Esophagus muscularis mucosa (tissue), 3 donors: ENCODE measurements around the gene CNNM4.

ENCODE experiments used
- CTCF ChIP-seq, 3 experiments: fragments of 200-600 bp in 2 of 3; fragments of 450-650 bp in 1 of 3; sonication (generic) in 2 of 3; IDR thresholded peaks; one replicate each; pipeline ENCODE4 v1.5.1; 2017 to 2019; ENCODE audit warnings: antibody characterized with exemption in 3 of 3, mild to moderate bottlenecking in 2 of 3, moderate library complexity in 1 of 3
- EP300 ChIP-seq: sonication (generic); formaldehyde crosslinking; IDR thresholded peaks from one replicate; pipeline ENCODE4 v1.6.1; 2017; ENCODE audit warnings: antibody characterized with exemption

GRCh38 chr2:96795076-96795475 is 34.4 kb downstream of the CNNM4 start:
- TF ChIP-seq CTCF (IDR thresholded peaks at IDR 0.05) (no peak), EP300 (no peak)
